SHP77 (cell line): Measurements from ENCODE around the gene WIF1.

ENCODE experiments used
- DNase-seq, 2 experiments: peaks; one replicate each; lab custom pipeline; 2025; lab: John Stamatoyannopoulos, UW

The WIF1 gene, protein sequence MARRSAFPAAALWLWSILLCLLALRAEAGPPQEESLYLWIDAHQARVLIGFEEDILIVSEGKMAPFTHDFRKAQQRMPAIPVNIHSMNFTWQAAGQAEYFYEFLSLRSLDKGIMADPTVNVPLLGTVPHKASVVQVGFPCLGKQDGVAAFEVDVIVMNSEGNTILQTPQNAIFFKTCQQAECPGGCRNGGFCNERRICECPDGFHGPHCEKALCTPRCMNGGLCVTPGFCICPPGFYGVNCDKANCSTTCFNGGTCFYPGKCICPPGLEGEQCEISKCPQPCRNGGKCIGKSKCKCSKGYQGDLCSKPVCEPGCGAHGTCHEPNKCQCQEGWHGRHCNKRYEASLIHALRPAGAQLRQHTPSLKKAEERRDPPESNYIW

DNA sequence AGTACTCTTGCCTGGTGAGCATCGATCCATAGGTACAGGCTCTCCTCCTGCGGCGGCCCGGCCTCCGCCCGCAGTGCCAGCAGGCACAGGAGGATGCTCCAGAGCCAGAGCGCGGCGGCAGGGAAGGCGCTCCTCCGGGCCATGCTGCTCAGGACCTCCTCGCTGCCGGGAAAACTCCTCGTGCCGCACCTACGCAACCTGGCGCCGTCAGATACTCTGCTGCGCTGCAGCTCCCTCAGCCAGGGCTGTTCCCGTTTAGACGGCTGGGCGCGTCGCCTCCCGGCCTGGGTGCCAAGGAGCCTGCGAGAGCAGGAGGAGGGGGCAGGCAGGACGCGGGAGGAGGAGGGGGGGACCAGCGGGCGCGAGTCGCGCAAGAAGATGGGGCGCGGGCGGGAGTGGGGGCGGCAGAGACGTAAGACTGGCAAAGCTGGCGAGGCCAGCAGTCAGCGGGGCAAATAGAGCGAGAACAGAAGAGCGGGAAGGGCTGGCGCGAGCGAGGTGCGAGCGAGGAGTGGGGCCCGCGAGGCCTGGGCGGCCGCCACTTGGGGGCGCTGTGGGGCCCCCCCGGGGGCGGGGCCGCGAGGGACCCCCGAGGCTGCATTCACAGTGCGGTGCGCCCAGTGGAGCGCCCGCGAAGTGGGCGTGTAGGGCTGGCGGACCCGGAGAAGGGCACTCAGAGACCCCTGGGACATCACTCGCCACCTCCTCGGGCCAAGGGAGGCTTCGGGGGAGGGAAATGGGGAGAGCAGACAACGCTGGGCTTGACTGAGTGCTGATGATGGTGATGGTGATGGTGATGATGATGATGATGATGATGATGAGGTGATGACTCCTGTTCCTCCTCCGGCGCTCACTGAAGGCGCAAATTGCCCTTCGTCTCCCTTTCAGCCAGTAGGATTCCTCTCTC lies at the start of gene WIF1:
Gene WIF1, minus strand, starts transcription at position 257 of the 907 bp plus-strand sequence. Its CDS starts 114 bp downstream, at position 143.
- no peak for DNase-seq

DNA sequence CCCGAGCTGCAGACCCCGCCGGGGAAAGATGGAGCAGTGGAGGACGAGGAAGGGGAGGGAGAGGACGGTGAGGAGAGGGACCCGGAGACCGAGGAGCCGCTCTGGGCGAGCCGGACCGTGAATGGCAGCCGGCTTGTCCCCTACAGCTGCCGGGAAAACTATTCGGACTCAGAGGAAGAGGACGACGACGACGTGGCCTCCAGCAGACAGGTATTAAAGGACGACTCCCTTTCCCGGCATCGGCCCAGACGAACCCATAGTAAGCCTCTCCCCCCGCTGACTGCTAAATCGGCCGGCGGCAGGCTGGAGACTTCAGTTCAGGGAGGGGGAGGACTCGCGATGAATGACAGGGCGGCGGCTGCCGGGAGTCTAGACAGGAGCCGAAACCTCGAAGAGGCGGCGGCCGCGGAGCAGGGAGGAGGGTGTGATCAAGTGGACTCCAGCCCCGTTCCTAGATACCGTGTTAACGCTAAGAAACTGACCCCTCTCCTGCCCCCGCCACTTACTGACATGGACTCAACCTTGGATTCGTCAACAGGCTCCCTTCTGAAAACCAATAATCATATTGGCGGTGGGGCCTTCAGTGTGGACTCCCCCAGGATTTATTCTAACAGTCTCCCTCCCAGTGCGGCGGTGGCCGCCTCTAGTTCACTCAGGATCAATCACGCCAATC lies 49.2 kb upstream of the WIF1 start:
- peak; percentile 5 to 48 for DNase-seq

DNA sequence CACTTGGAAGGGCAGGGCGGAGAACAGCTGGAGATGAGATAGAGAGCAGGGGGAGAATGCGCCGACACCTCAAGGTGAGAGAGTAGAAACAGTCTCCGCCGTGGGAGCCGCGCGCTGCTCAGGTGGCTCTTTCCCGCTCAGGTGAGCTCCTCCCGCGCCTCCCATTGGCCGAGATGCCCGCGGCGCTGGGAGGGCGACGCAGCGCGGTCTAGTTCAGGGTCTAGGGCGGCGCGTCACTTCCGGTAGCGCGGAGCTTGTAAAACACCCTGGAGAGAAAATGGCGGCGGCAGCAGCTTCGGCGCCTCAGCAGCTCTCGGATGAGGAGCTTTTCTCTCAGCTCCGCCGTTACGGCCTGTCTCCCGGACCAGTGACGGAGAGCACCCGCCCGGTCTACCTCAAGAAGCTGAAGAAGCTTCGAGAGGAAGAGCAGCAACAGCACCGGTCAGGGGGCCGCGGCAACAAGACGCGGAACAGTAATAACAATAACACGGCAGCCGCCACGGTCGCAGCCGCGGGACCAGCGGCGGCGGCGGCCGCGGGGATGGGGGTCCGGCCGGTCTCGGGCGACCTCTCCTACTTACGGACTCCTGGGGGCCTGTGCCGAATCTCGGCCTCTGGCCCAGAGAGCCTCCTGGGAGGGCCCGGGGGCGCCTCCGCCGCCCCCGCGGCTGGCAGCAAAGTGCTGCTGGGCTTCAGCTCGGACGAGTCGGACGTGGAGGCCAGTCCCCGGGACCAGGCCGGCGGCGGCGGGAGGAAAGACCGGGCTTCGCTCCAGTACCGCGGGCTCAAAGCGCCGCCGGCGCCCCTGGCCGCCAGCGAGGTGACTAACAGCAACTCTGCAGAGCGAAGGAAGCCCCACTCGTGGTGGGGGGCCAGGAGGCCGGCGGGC lies 48.5 kb upstream of the WIF1 start, which contains the start of gene LEMD3:
Gene LEMD3, plus strand, starts transcription at position 264 of the 889 bp plus-strand sequence. Its CDS starts 14 bp downstream, at position 278.
- peak; percentile 85 to 98 for DNase-seq

DNA sequence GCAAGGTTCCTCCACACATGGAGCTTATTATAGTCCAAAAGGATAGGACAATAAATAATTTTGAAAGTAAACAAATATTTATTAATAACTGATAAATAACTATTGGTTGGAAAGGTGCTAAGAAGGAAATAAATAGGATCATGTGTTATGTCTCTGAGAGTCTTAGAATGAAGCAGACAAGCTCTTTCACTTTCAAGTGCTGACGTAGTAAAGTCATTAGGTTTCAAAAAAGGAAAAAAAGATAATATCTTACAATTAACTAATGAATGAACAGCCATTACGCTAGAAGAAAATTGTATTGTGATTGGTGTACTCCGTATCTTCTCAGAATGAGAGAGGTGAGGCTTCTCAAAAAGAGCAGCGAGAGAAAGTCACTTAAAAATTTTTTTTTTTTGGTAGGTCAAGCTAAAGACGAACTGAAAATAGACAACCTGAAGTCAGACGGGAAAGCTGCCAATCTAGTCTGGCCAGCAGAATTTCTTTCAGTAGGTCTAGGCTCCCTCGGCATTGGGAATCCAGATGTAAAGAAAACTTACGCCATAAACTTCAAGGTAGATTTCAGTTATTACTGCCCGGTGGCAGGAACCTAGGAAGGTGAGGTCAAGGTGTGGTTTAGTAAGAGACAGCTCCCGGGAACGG lies 47.7 kb upstream of the WIF1 start:
- no peak for DNase-seq

DNA sequence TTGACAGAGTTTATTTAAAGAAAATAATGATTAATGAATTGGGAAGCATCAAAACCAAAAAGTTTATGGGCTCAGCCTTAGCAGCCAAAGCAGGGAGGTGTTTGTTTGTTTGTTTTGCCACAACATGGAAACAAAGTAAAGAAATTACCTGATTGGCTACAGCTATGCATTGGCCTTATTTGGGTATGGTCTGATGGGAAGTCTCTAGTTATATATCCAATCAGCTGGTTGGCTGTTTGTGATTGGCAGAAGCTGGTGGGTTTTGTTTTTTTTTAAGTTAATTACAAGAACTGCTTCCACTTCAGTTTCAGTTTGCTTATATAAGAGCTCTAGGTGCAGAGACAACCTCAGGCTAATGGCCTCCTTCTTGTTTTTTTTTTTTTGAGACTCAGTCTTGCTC lies 43.7 kb upstream of the WIF1 start:
- DNase-seq: no peak

DNA sequence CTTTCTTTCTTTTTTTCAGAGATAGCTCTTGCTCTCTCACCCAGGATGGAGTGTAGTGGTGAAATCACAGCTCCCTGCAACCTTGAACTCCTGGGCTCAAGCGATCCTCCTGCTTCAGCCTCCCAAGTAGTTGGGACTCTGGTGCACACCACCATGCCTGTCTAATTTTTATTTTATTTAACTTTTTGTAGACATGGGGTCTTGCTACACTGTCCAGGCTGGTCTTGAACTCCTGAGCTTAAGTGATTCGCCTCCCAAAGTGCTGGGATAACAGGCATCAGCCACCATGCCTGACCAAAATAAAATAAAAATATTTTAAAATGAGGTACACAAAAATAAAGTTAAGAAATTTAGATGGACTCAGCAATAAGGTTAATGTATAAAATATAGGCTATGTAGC lies 43.1 kb upstream of the WIF1 start:
- DNase-seq: no peak

DNA sequence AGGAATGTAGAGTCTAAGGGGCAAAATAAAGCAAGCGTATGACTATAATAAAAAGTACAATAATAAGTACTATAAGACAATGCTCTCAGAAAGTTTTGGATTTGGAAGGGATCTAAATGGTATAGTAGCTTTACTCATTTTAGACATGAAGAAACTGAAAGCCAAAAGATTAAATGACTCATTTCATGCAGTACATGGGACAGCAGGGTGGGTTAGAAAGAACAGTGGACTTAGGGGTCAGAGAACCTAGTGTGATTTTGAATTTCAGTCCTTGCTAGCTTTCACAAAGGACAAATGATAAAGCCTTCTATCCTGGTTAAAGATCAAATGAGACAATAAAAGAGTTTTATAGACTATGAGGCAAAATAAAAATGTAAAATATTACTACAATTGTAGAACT lies 41.5 kb upstream of the WIF1 start:
- no peak for DNase-seq

DNA sequence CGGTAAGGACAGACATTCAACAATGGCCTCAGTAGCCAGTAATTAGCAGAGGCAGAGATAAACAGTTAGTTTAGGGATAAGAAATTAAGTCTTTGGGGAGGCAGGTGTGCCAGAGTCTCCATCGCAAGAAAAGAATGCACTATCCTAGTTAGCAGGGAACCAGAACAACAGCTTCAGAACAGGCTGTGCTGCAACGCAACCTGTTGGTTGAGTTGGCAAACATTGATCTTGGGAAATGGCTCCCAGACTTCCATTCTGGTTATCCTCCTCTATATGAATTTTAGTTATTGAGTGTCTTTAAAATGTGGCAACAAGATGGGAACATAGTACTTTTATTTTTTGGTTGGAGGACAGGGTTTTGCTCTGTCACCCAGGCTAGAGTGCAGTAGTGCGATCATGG lies 36.0 kb upstream of the WIF1 start:
- no peak for DNase-seq

DNA sequence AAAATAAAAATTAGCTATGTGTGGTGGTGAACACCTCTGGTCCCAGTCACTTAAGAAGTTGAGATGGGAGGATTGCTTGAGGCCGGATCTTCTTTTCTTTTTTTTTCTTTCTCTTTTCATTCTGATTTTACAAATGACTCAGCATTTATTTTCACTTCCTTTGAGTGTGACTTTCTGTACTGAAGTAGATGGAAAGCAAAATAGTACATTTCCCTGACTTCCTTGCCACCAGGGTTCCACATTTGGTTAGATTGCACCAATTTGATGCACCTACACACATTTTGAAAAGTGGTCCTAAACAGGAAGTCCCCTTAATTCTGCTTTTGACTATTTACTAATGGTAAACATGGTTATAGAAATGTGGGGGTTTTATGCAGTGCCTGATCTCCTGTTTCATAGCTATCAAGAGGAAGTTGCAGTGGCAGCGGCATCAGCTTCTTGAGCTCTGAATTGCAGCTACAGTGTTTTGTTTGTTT lies 35.3 kb upstream of the WIF1 start:
- DNase-seq: no peak

DNA sequence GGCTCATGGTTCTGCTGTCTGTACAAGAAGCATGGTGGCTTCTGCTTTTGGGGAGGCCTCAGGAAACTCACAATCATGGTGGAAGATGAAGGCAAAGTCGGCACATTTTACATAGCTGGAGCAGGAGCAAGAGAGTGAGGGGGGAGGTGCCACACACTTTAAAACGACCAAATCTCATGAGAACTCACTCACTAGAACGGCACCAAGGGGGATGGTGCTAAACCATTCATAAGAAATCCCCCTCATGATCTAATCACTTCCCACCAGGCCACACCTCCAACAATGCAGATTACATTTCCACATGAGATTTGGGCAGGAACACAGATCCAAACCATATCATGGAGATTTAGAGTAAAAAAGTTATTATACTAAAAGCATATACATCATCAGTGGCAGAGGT lies 34.7 kb upstream of the WIF1 start:
- DNase-seq: no peak

DNA sequence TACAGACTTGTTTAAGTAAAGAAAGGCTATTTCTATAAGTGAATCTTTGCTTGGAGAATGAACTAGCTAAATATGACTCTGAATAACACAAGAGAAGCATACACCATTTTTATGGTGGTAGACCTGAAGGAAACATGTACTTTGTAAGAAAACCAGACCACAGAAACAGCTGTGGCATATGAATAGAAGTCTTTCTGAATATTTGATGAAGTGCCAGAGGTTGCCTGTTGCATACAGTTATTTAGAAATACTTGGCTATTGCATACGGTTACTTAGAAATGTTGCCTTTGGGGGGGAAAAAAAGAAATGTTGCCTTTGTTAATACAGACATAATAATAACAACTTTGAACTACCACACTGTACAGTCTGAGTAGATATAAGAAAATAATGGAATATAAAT lies 31.5 kb upstream of the WIF1 start:
- DNase-seq: no peak

DNA sequence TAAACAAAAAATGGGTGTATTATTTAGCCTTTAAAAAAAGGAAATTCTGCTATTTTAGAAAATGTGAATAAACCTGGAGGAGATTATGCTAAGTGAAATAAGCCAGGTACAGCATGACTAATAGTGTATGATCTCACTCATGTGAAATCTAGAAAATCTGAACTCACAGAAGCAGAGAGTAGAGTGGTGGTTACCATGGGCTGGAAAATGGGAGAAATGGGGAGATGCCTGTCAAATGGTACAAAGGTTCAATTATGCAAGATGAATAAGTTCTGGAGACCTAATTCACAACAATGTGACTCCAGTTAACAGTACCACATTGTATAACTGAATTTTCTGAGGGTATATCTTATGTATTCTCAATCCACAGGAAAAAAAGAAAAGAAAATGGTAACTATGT lies 30.9 kb upstream of the WIF1 start:
- no peak for DNase-seq

DNA sequence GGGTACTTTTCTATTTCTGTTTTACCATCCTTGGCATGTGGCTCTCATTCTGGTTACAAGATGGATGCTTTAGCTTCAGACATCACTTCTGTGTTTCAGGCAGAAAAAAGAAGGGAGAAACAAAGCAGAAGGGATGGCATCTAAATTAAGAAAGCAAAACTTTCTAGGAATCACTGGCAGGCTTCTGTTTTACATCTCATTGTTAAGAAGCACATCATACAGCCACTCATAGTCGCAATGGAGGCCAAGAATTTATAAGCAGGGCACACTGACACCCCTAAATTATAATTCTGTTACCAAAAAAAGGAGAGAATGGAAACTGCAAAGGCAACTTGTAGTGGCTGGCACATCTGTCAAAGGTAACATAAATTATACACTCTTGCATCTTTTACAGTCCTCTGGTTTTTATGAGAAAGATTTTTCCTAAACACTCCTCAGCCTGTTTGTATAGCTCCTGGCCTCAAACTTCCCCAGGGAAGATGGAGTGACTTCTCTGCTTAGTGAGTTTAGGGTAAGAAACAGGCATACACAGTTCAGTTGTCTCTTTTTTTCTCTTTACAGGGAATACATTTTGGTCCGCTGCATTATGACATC lies 26.3 kb upstream of the WIF1 start:
- no peak for DNase-seq

DNA sequence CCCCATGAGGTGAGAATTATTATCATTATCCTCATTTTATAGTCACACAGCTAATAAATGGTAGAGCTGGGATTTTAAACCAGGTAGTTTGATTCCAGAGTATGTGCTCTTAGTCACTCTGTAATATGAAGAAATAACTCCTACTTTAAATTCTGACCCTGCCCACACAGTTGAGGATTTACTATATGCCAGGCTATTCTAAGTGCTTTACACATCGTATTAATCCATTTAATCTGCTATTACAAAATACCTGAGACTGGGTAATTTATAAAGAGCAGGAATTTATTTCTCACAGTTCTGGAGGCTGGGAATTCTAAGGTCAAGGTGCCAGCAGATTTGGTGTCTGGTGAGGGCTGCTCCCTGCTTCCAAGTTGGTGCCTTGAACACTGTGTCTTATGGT lies 19.6 kb upstream of the WIF1 start:
- DNase-seq: no peak

DNA sequence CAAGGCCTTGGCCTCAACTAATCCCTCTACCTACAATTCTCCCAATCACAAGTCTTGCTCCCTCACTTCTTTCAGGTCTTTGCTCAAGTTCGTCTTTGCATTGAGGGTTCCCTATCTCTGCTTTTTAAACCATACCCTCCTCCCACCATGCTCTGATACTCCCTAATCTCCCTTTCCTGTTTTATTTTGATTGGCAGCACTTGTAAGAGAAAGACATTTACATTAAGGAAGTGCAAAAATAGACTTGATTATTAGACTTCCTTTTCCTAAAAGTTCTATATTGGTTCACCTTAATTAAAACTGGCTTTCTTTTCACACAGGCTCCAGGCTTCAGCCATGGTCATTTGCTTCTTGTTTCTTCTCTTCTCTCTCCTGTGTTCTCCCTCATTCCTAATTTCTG lies 18.3 kb upstream of the WIF1 start:
- no peak for DNase-seq

DNA sequence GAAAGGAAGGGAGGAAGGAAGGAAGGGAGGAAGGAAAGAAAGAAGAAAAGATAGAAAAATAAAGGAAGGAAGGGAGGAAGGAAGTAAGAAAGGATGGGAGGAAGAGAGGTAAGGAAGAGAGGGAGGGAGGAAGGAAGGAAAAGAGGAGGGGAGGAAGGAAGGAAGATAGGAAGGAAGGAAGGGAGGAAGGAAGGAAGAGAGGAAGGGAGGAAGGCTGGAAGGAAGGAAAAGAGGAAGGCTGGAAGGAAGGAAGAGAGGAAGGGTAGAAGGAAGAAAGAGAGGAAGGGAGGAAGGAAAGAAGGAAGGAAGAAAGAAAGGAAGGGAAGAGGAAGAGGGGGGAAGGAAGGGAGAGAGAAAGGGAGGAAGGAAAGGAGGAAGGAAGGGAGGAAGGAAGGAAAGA lies 12.8 kb upstream of the WIF1 start:
- no peak for DNase-seq

DNA sequence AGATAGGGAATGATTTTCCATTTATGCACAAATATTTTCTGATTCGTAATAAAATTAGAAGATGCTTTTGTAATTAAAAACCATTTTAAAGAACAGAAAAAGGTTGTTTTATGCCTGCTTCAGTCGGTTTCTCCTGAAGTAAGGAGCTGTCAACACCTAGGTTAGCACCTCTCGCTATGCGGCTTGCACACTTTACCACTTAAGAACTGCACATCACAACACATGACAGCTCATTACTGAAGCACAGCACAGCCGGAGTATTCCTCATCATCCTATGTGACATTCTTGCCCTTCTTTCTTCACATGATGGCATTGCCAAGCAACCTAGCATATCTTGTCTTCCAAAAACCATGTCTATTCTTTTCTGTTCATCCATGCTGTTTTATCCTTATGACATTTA lies 5.4 kb upstream of the WIF1 start:
- DNase-seq: no peak

DNA sequence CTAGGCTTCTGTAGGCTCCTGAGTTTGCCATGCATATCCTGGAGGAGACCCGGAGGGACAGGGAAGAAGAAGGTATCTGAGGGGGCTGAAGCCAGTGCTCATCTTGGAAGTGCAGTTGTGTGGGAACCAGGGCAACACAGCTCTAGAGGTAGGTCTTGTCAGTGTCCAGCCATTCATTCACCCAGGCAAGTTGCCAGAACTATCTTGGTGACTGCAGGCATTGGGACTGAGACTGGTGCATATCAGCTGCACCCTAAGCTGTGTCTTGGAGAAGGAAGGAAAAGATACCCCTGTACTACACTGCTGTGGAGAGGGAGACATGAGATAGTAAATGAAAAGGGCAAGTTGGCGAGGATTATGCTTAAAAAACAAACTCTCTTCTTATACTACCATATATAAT lies 4.9 kb upstream of the WIF1 start:
- no peak for DNase-seq

DNA sequence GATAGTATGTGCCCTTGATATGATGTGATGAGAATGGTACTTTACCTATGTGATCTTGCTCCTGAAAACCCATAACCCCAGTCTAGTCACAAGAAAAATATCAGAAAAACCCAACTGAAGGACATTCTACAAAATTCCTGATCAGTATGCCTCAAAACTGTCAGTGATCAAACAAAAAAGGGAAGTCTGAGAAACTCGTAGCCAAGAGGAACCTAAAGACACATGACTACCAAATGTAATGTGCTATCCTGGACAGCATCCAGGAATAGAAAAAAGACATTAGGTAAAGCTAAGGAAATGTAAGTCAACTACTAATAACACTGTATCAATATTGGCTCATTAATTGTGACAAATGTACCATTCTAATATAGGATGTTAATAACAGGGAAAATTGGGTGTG lies 4.1 kb upstream of the WIF1 start:
- no peak for DNase-seq

DNA sequence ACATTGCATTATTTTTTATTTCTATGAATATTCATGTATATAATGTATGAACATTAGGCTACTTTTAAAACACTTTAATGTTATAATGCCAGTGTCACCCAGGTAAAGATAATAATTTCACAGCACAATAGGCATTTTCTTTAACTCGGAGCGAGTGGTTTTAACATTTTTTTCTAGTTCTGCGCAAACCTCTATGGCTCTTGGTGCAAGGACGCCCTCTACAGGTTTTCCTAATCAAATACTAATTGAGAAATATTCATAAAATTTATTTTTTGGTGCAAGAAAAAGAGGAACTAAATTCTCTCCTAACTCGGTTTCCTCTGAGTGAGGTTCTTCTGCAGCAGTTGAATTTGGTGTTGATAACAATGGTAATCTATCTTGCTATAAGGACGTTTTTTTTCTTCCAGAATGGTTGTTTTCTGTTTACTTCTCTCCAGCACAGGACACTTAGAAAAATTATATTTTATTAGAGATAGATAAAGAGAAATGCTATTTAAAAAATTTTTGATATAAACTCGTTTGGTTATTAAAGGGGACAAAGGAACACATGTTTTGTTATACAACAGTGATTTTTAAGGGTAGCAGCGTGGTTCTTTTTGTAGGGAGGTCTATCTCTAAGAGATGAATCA lies 2.4 kb upstream of the WIF1 start:
- DNase-seq: peak; percentile 11 to 13
